Measurements from ENCODE around the gene TLK1.

TLK1 gene

DNA sequence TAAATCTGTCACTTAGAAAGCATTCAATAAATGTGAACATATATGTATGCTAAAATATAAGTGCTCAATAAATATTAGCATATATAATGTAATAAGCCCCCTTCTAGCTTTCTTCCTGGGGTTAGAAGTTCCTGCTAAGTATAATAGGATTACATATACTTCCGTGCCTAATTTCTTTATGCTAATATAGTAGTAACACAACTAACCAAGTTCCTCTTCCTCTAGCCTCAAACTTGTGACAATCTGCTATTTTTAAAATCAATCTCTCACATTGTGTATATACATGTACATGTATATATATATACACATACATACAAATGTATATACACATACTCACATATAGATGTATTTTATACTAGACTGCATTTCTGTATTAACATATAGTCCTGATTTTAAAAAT is 32.2 kb downstream of the TLK1 start:
- DNase-seq (ENCODE audit: low read depth) = no peak
- TF ChIP-seq, protein P1, sequence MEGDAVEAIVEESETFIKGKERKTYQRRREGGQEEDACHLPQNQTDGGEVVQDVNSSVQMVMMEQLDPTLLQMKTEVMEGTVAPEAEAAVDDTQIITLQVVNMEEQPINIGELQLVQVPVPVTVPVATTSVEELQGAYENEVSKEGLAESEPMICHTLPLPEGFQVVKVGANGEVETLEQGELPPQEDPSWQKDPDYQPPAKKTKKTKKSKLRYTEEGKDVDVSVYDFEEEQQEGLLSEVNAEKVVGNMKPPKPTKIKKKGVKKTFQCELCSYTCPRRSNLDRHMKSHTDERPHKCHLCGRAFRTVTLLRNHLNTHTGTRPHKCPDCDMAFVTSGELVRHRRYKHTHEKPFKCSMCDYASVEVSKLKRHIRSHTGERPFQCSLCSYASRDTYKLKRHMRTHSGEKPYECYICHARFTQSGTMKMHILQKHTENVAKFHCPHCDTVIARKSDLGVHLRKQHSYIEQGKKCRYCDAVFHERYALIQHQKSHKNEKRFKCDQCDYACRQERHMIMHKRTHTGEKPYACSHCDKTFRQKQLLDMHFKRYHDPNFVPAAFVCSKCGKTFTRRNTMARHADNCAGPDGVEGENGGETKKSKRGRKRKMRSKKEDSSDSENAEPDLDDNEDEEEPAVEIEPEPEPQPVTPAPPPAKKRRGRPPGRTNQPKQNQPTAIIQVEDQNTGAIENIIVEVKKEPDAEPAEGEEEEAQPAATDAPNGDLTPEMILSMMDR (IDR thresholded peaks at IDR 0.05; ENCODE audit: low read depth, low read length, missing control alignments) = no peak
- H3K4me3 ChIP-seq (ENCODE audit: low read depth, low read length) = no peak overlapping the region

DNA sequence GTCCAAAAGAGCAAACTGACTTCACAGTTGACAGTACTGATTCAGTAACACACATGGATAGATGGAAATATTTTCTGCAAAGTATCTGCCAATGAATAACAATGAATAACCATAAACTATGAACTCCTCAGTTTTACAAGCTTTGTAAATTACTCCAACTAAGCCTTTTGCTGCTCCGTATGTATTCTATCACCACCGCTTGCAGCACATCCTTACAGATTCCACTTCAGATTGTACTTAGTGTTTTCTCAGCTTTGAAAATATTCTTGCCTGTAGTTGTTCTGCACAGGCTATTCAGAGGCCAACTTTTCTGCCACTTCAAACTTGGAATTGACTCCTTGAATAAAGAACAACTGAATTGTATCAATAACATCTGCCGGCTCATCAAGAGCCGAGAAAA is 36.2 kb downstream of the TLK1 start:
- no peak for DNase-seq (ENCODE audit: low read depth)
- H3K4me3 ChIP-seq (ENCODE audit: low read depth, low read length) = no peak overlapping the region
- TF ChIP-seq, protein P1 (IDR thresholded peaks at IDR 0.05; ENCODE audit: low read depth, low read length, missing control alignments) = no peak

DNA sequence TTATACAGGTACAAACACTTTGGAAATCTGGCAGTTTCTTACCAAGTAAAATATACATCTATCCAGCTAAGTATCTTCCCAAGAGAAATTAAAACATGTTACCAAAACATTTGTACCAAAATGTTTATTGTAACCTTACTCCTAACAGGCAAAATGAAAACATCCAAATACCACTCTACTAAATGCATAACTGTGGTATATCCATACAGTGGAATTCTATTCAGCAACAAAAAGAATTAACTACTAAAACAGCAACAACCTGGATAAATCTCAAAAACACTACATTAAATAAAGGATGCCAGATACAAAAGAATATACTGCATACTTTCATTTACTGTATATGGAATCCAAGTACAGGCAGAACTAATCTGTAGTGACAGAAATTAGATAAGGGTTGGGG is 51.1 kb downstream of the TLK1 start:
- H3K4me3 ChIP-seq (ENCODE audit: low read depth, low read length) = no peak overlapping the region
- TF ChIP-seq, protein P1 (IDR thresholded peaks at IDR 0.05; ENCODE audit: low read depth, low read length, missing control alignments) = no peak
- DNase-seq (ENCODE audit: low read depth) = no peak

DNA sequence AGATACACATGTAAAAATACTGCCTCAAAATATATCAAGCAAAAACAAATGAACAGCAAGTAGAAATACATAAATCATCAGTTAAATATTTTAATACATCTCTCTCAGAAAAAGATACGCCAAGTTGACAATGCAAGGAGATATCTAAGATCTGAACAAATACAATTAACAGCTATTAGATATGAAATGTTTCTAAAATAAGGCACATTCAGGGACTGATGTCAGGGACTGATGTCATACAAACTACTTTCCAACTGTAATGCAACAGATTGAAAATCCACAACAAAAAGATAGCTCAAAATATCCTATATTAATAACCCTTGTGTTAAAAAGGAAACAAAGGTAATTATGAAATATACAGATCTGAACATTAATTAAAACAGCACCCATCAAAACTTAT is 51.7 kb downstream of the TLK1 start:
- DNase-seq (ENCODE audit: low read depth) = no peak
- no peak overlapping the region for H3K4me3 ChIP-seq (ENCODE audit: low read depth, low read length)
- TF ChIP-seq, protein P1 (IDR thresholded peaks at IDR 0.05; ENCODE audit: low read depth, low read length, missing control alignments) = no peak

DNA sequence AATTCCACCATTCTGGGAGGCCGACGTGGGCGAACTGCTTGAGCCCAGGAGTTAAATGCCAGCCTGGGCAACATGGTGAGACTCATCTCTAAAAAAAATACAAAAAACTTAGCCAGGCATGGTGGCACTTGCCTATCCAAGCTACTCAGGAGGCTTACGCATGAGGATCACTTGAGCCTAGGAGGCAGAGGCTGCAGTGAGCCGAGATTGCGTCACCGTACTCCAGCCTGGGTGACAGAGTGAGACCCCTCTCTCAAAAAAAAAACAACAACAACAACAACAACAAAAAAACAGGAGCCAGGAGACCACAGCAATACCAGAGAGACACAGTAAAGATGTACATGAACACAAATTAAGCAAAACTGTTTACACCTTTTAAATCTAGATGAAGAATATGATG is 52.9 kb downstream of the TLK1 start:
- no peak for DNase-seq (ENCODE audit: low read depth)
- TF ChIP-seq, protein P1 (IDR thresholded peaks at IDR 0.05; ENCODE audit: low read depth, low read length, missing control alignments) = no peak
- H3K4me3 ChIP-seq (ENCODE audit: low read depth, low read length) = no peak overlapping the region

DNA sequence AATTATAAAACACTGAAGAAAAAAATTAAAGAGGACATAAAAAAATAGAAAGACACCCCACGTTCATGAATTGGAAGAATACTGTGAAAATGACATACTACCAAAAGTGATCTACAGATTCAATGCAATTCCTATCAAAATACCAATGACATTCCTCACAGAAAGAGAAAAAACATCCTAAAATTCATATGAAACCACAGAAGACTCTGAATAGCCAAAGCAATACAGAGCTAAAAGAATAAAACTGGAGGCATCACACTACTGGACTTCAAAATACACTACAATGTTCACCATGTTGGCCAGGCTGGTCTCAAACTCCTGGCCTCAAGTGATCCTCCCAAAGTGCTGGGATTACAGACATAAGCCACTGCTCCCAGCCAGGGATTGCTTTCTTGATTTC is 56.3 kb downstream of the TLK1 start:
- TF ChIP-seq, protein P1 (IDR thresholded peaks at IDR 0.05; ENCODE audit: low read depth, low read length, missing control alignments) = no peak
- DNase-seq (ENCODE audit: low read depth) = no peak
- no peak overlapping the region for H3K4me3 ChIP-seq (ENCODE audit: low read depth, low read length)

DNA sequence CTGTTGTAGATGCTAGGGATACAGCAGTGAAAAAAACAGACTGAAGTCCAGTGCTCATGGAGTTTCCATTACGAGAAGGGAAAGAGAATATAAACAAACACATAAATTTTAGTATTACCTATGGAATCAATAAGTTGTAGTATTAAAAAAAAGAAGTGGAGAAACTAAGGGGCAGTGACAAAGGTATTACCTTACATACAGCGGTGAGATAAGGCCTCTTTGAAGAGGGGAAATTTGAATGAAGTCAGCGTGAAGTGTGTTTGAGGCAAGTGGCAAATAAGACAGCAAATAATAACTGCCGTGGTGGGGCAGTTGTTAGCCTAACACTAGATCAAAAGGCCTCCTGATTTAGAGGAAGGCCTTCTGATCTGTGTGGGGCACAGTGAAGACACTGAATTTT is 57.9 kb downstream of the TLK1 start:
- DNase-seq (ENCODE audit: low read depth) = no peak
- TF ChIP-seq, protein P1 (IDR thresholded peaks at IDR 0.05; ENCODE audit: low read depth, low read length, missing control alignments) = no peak
- H3K4me3 ChIP-seq (ENCODE audit: low read depth, low read length) = no peak overlapping the region
